HepG2 (cell line): ENCODE data around the gene NELFCD. TPM values are rescaled to one million over a fixed set of nuclear protein-coding genes. Genes with fewer than 3 reads are reported as not detected.

Source experiments
- ARHGAP35 ChIP-seq: sonication (generic); formaldehyde crosslinking; IDR thresholded peaks from 2 replicates; pipeline ENCODE4 v1.9.0; 2022; ENCODE audit warnings: mild to moderate bottlenecking, inconsistent platforms, moderate library complexity, missing genetic modification reagents, borderline replicate concordance
- ATF7 ChIP-seq, 2 experiments: fragments of 450-650 bp in 1 of 2; sonication (generic) in 1 of 2; formaldehyde crosslinking in 1 of 2; IDR thresholded peaks; 2 replicates each; pipeline versions ENCODE4 v1.4.0 to v1.6.1; 2016 to 2020; ENCODE audit warnings: antibody characterized with exemption in 1 of 2, mild to moderate bottlenecking in 1 of 2, missing genetic modification reagents in 1 of 2
- CHCHD3 ChIP-seq: sonication (generic); formaldehyde crosslinking; IDR thresholded peaks from 2 replicates; pipeline ENCODE4 v1.8.0; 2022; ENCODE audit warnings: mild to moderate bottlenecking, missing genetic modification reagents, moderate library complexity
- HBP1 ChIP-seq: IDR thresholded peaks from 2 replicates; pipeline ENCODE4 v1.6.1; 2016; ENCODE audit warnings: low read depth, control low read depth
- HIVEP1 ChIP-seq: sonication (generic); formaldehyde crosslinking; IDR thresholded peaks from 2 replicates; pipeline ENCODE4 v1.4.0; 2020; ENCODE audit warnings: mild to moderate bottlenecking, missing genetic modification reagents
- HMG20A ChIP-seq: IDR thresholded peaks from 2 replicates; pipeline ENCODE4 v1.6.1; 2016; ENCODE audit warnings: borderline replicate concordance
- MBD4 ChIP-seq: IDR thresholded peaks from 2 replicates; pipeline ENCODE4 v1.6.1; 2012; ENCODE audit warnings: low read length, inconsistent platforms, borderline replicate concordance
- NFATC3 ChIP-seq: sonication (generic); formaldehyde crosslinking; IDR thresholded peaks from 2 replicates; pipeline ENCODE4 v1.5.1; 2020; ENCODE audit warnings: mild to moderate bottlenecking, missing genetic modification reagents
- PCBP2 ChIP-seq: fragments of 200-400 bp; formaldehyde crosslinking; optimal IDR thresholded peaks from 2 replicates; pipeline ENCODE3; 2018; ENCODE audit warnings: low read length, low read depth; ENCODE audit not compliant: poor library complexity, severe bottlenecking
- PRDM10 ChIP-seq: sonication (generic); formaldehyde crosslinking; IDR thresholded peaks from 2 replicates; pipeline ENCODE4 v1.4.0; 2020; ENCODE audit warnings: low read depth, missing genetic modification reagents
- PRPF4 ChIP-seq: fragments of 200-400 bp; formaldehyde crosslinking; IDR thresholded peaks from 2 replicates; pipeline ENCODE4 v1.6.1; 2016; ENCODE audit warnings: low read length, low read depth; ENCODE audit not compliant: poor library complexity, severe bottlenecking
- RELA ChIP-seq: sonication (generic); formaldehyde crosslinking; IDR thresholded peaks from 2 replicates; pipeline ENCODE4 v1.4.0; 2020; ENCODE audit warnings: missing genetic modification reagents
- RXRB ChIP-seq: IDR thresholded peaks from 2 replicates; pipeline ENCODE4 v1.6.1; 2016; ENCODE audit warnings: borderline replicate concordance, missing genetic modification reagents, missing compliant biosample characterization
- TRIM24 ChIP-seq: sonication (generic); formaldehyde crosslinking; IDR thresholded peaks from 2 replicates; pipeline ENCODE4 v1.8.0; 2022; ENCODE audit warnings: mild to moderate bottlenecking, missing genetic modification reagents
- ZKSCAN1 ChIP-seq: fragments of 150-350 bp; IDR thresholded peaks from 2 replicates; pipeline ENCODE4 v1.6.1; 2014; ENCODE audit warnings: low read length
- ZNF331 ChIP-seq: sonication (generic); formaldehyde crosslinking; IDR thresholded peaks from 2 replicates; pipeline ENCODE4 v1.4.0; 2020; ENCODE audit warnings: missing genetic modification reagents
- ZNF609 ChIP-seq: sonication (generic); formaldehyde crosslinking; IDR thresholded peaks from 2 replicates; pipeline ENCODE4 v1.4.0; 2020; ENCODE audit warnings: mild to moderate bottlenecking, missing genetic modification reagents, borderline replicate concordance
- ZNF737 ChIP-seq: sonication (generic); formaldehyde crosslinking; IDR thresholded peaks from 2 replicates; pipeline ENCODE4 v1.5.0; 2020; ENCODE audit warnings: missing genetic modification reagents, mild to moderate bottlenecking, borderline replicate concordance
- polyA plus RNA-seq, 8 experiments: library from polyadenylated mRNA; depleted of rRNA in 3 of 8; stranded (reverse) in 7 of 8; unstranded in 1 of 8; fragments of >200 nt; fragmentation: Illumina TruSeq in 4 of 8; extraction: Trizol in 4 of 8; gene quantifications; 2 replicates each; pipeline versions ENCODE4 v1.2.1 to v1.2.3, GENCODE V29; 2011 to 2016; ENCODE audit warnings: low read depth in 4 of 8, missing spikeins in 1 of 8, mixed read lengths in 1 of 8; ENCODE audit not compliant: insufficient read depth in 1 of 8
- total RNA-seq, 5 experiments: library from RNA; depleted of rRNA; stranded (reverse); fragments of >200 nt; fragmentation: Illumina TruSeq; extraction: Trizol; gene quantifications; 2 replicates each; pipeline ENCODE4 v1.2.3, GENCODE V29; 2016; ENCODE audit warnings: low read depth in 1 of 5

NELFCD gene
- total and polyA plus RNA-seq, 2 of the 13 experiments (the other 11 are each of a cell fraction or from before 2014, with no cell fraction given), result 159 to 203 TPM

GRCh38 chr20:58956078-58956477 lies 25.0 kb upstream of the NELFCD start (continued):
- TF ChIP-seq PRDM10 (CRISPR knock-in tag) (no peak), PCBP2 (no peak), HBP1 (no peak), MBD4 (no peak), PRPF4 (no peak), TRIM24 (0 out of 2 replicates have a peak, but pooled peaks have one; percentile 58), ATF7 (IDR thresholded peaks at IDR 0.05) (0 out of 2 replicates have a peak, but pooled peaks have one; percentile 17), ATF7 (CRISPR knock-in tag; IDR thresholded peaks at IDR 0.05) (no peak), RELA (CRISPR knock-in tag) (no peak), HIVEP1 (CRISPR knock-in tag) (no peak), ZNF609 (CRISPR knock-in tag) (no peak), CHCHD3 (no peak), NFATC3 (CRISPR knock-in tag) (no peak), HMG20A (CRISPR knock-in tag) (peak; percentile 43; the same call in 1 of the 2 replicates), ARHGAP35 (CRISPR knock-in tag) (no peak), RXRB (no peak), ZNF737 (CRISPR knock-in tag) (no peak), ZNF331 (CRISPR knock-in tag) (0 out of 2 replicates have a peak, but pooled peaks have one; percentile 13), ZKSCAN1 (no peak)
